Natural killer cell (primary cell): ENCODE data around the gene CNPY4. TPM values are rescaled to one million over a fixed set of nuclear protein-coding genes. Genes with fewer than 3 reads are reported as not detected.

Source experiments
- ATAC-seq, 3 donors: fragments of 150-1000 bp in 2 of 3; fragments of 200-7000 bp in 1 of 3; cut with Tn5 transposase; 1 replicate in 1 of 3; 2 replicates in 2 of 3; pipeline ENCODE4 v1.10.0; 2021; ENCODE audit warnings: mild to moderate bottlenecking in 2 of 3, moderate library complexity in 2 of 3
- DNase-seq, 2 donors: peaks; one replicate each; pipeline versions ENCODE4 v3.0.0 to v3.0.0-alpha.2; 2013 to 2021; ENCODE audit warnings: mixed read lengths in 1 of 2
- H3K27ac ChIP-seq: one replicate; pipeline ENCODE4 v1.5.1; 2013; ENCODE audit warnings: mild to moderate bottlenecking, low read length
- H3K27me3 ChIP-seq: one replicate; pipeline ENCODE4 v1.6.1; 2013; ENCODE audit warnings: low read length; ENCODE audit not compliant: control insufficient read depth, insufficient read depth
- H3K36me3 ChIP-seq: one replicate; pipeline ENCODE4 v1.6.1; 2013; ENCODE audit warnings: low read length; ENCODE audit not compliant: control insufficient read depth, insufficient read depth
- H3K4me1 ChIP-seq: one replicate; pipeline ENCODE4 v1.6.1; 2013; ENCODE audit warnings: low read length; ENCODE audit not compliant: control insufficient read depth, insufficient read depth
- H3K4me3 ChIP-seq: one replicate; pipeline ENCODE4 v1.5.1; 2013; ENCODE audit warnings: low read length
- H3K9me3 ChIP-seq: one replicate; pipeline ENCODE4 v1.6.1; 2013; ENCODE audit warnings: low read length; ENCODE audit not compliant: control insufficient read depth, insufficient read depth
- H3K27ac Mint-ChIP-seq, 2 donors: one replicate each; pipeline ENCODE4 v1.8.0; 2022; ENCODE audit warnings: mild to moderate bottlenecking in 2 of 2, mixed read lengths in 2 of 2, moderate library complexity in 1 of 2
- H3K27me3 Mint-ChIP-seq, 2 donors: one replicate each; pipeline ENCODE4 v1.8.0; 2022; ENCODE audit warnings: low read depth in 2 of 2, mixed read lengths in 2 of 2
- H3K36me3 Mint-ChIP-seq: one replicate; pipeline ENCODE4 v1.8.0; 2022; ENCODE audit warnings: mixed read lengths
- H3K4me1 Mint-ChIP-seq, 2 donors: one replicate each; pipeline ENCODE4 v1.8.0; 2022; ENCODE audit warnings: mixed read lengths in 2 of 2
- H3K4me3 Mint-ChIP-seq: one replicate; pipeline ENCODE4 v1.8.0; 2022; ENCODE audit warnings: mild to moderate bottlenecking, moderate library complexity, mixed read lengths
- H3K9me3 Mint-ChIP-seq, 2 donors: one replicate each; pipeline ENCODE4 v1.8.0; 2022; ENCODE audit warnings: mixed read lengths in 2 of 2
- CTCF ChIP-seq: fragments of 200-600 bp; IDR thresholded peaks from one replicate; pipeline ENCODE4 v1.8.0; 2022; ENCODE audit warnings: antibody characterized with exemption
- WGBS: methylation state at CpG from one replicate; pipeline ENCODE4 v1.1.7; 2013; ENCODE audit warnings: missing lambda C conversion rate; ENCODE audit not compliant: insufficient coverage; 5-methylcytosine and 5-hydroxymethylcytosine counted together
- intact Hi-C: fragments of 100-400 bp; cut with micrococcal nuclease; formaldehyde crosslinking; loops from one replicate; pipeline ENCODE4 v1.14.2; 2022
- total RNA-seq, 4 donors: library from RNA; stranded (reverse); fragments of 120-200 nt in 1 of 4; gene quantifications; one replicate each; pipeline versions ENCODE4 v1.2.3 to v1.2.4, GENCODE V29; 2013 to 2022

The CNPY4 gene
- total RNA-seq, 3 donors from 2014 or later (not counting 1 experiment from before 2014, with no cell fraction given), result 19.1 to 25.8 (median 23.9) TPM

- H3K27ac ChIP-seq, result peak overlapping the region; percentile 56
- no peak for TF ChIP-seq CTCF
- Mint-ChIP-seq H3K27me3 (no peaks in the 10 kb centered on the region), H3K9me3 (no peaks in the 10 kb centered on the region), H3K27ac (peak overlapping the region; percentile 80 to 82), H3K36me3 (no peaks in the 10 kb centered on the region), H3K4me3 (peak overlapping the region; percentile 68), H3K4me1 (peaks cover 13 to 29% of the 10 kb centered on the region in 2 donors)
- intact Hi-C loops, result no loop called here
- H3K4me1 ChIP-seq, result peaks cover 38% of the 10 kb centered on the region
- DNase-seq (peak in 1 of 2 donors; percentile 71), ATAC-seq (peak in 2 of 3 donors; percentile 15 to 35)
- H3K9me3 ChIP-seq, result no peaks in the 10 kb centered on the region
- WGBS, result 69% methylated on average over 16 of the region's 16 CpGs
- no peaks in the 10 kb centered on the region for H3K27me3 ChIP-seq
- H3K36me3 ChIP-seq, result peaks cover 33% of the 10 kb centered on the region
- no peak overlapping the region for H3K4me3 ChIP-seq
These were observed 37.1 kb downstream of the CNPY4 start for GRCh38 chr7:100156331-100157068.

GRCh38 chr7:100157069-100157333 lies 37.6 kb downstream of the CNPY4 start:
- H3K27me3 ChIP-seq, result no peaks in the 10 kb centered on the region
- H3K27ac ChIP-seq, result peak overlapping the region; percentile 56
- no peaks in the 10 kb centered on the region for H3K27me3 Mint-ChIP-seq
- intact Hi-C loops, result no loop called here
- H3K4me1 ChIP-seq, result peaks cover 37% of the 10 kb centered on the region
- peaks cover 33% of the 10 kb centered on the region for H3K36me3 ChIP-seq
- H3K4me3 ChIP-seq, result no peak overlapping the region
- ATAC-seq, result no peak
- no peak for TF ChIP-seq CTCF
- H3K9me3 ChIP-seq, result no peaks in the 10 kb centered on the region
- peaks cover 12 to 29% of the 10 kb centered on the region in 2 donors for H3K4me1 Mint-ChIP-seq
- peak in 1 of 2 donors; percentile 9 for DNase-seq
- H3K9me3 Mint-ChIP-seq, result no peaks in the 10 kb centered on the region
- WGBS, result 92% methylated on average over 5 of the region's 5 CpGs
- peak overlapping the region; percentile 68 for H3K4me3 Mint-ChIP-seq
- H3K27ac Mint-ChIP-seq, result peak overlapping the region; percentile 80 to 82
- no peaks in the 10 kb centered on the region for H3K36me3 Mint-ChIP-seq

- Histone ChIP-seq H3K4me1 (peaks cover 35% of the 10 kb centered on the region), H3K4me3 (peak overlapping the region; percentile 66), H3K9me3 (no peaks in the 10 kb centered on the region), H3K27ac (peak overlapping the region; percentile 56), H3K27me3 (no peaks in the 10 kb centered on the region), H3K36me3 (peaks cover 30% of the 10 kb centered on the region)
- Mint-ChIP-seq H3K36me3 (no peaks in the 10 kb centered on the region), H3K4me1 (peaks cover 7 to 23% of the 10 kb centered on the region in 2 donors), H3K9me3 (no peaks in the 10 kb centered on the region), H3K27ac (peak overlapping the region; percentile 80 to 85), H3K4me3 (peak overlapping the region; percentile 86), H3K27me3 (no peaks in the 10 kb centered on the region)
- intact Hi-C loops, result loop anchor here (1.0 kb wide), 1 partner anchor 9 kb away; the partner anchor contains the start of gene LAMTOR4
- TF ChIP-seq CTCF, result no peak
- 34% methylated on average over 30 of the region's 32 CpGs for whole genome bisulfite sequencing
- DNase-seq, result peak in 1 of 2 donors; percentile 33
- ATAC-seq, result peak in 1 of 3 donors; percentile 1
These were observed 38.1 kb downstream of the CNPY4 start for GRCh38 chr7:100157334-100158228.
